T-cell (primary cell): ENCODE measurements around the gene DLX4. TPM values are rescaled to one million over a fixed set of nuclear protein-coding genes. Genes with fewer than 3 reads are reported as not detected.

Experiments
- ATAC-seq, 4 experiments: fragments of 200-7000 bp in 3 of 4; fragments of 150-1000 bp in 1 of 4; cut with Tn5 transposase; replicated peaks in 1 of 4; 1 replicate in 3 of 4; 2 replicates in 1 of 4; pipeline ENCODE4 v1.10.0; 2021; ENCODE audit warnings: moderate library complexity in 3 of 4, mild to moderate bottlenecking in 2 of 4, moderate number of reproducible peaks in 1 of 4
- CTCF ChIA-PET, 2 donors: fragments of 300-600 bp; sonication (Branson Sonifier 250); formaldehyde crosslinking; loops; one replicate each; lab custom pipeline; 2022; ENCODE audit warnings: antibody characterized with exemption in 2 of 2; lab: Charles Lee
- POLR2A ChIA-PET, 2 donors: fragments of 300-600 bp; sonication (Branson Sonifier 250); formaldehyde crosslinking; loops; one replicate each; lab custom pipeline; 2022; ENCODE audit warnings: antibody characterized with exemption in 2 of 2; lab: Charles Lee
- DNase-seq, 35 experiments: peaks; one replicate each; pipeline versions ENCODE4 v3.0.0 to v3.0.0-alpha.2; 2013 to 2023
- H3K27ac ChIP-seq: one replicate; pipeline ENCODE4 v1.5.1; 2013; ENCODE audit warnings: low read length
- H3K27me3 ChIP-seq, 2 experiments: replicated peaks in 1 of 2; 1 replicate in 1 of 2; 2 replicates in 1 of 2; pipeline versions ENCODE4 v1.6.1 to v1.7.0; 2013; ENCODE audit warnings: low read length in 1 of 2, mixed read lengths in 1 of 2; ENCODE audit not compliant: control insufficient read depth in 2 of 2, insufficient read depth in 2 of 2; ENCODE audit errors: extremely low read depth in 1 of 2
- H3K36me3 ChIP-seq, 2 donors: 1 replicate in 1 of 2; 2 replicates in 1 of 2; pipeline versions ENCODE4 v1.6.1 to v1.7.0; 2013; ENCODE audit warnings: low read length in 1 of 2; ENCODE audit not compliant: control insufficient read depth in 2 of 2, insufficient read depth in 1 of 2; ENCODE audit errors: extremely low read depth in 1 of 2
- H3K4me1 ChIP-seq, 2 experiments: 1 replicate in 1 of 2; 2 replicates in 1 of 2; pipeline versions ENCODE4 v1.6.1 to v1.7.0; 2013; ENCODE audit warnings: low read length in 2 of 2, mixed read lengths in 1 of 2; ENCODE audit not compliant: insufficient read depth in 2 of 2, control insufficient read depth in 1 of 2; ENCODE audit errors: extremely low read depth in 1 of 2
- H3K4me3 ChIP-seq, 2 donors: 1 replicate in 1 of 2; 2 replicates in 1 of 2; pipeline versions ENCODE4 v1.5.1 to v1.7.0; 2013; ENCODE audit warnings: mild to moderate bottlenecking in 2 of 2, low read length in 1 of 2, moderate library complexity in 1 of 2; ENCODE audit not compliant: control insufficient read depth in 1 of 2; ENCODE audit errors: extremely low read depth in 1 of 2
- H3K9me3 ChIP-seq: 2 replicates; pipeline ENCODE4 v1.7.0; 2013
- H3K27ac Mint-ChIP-seq, 2 donors: one replicate each; pipeline ENCODE4 v1.8.0; 2020 to 2021; ENCODE audit warnings: mild to moderate bottlenecking in 2 of 2, mixed read lengths in 2 of 2
- H3K27me3 Mint-ChIP-seq, 2 donors: one replicate each; pipeline ENCODE4 v1.8.0; 2021 to 2022; ENCODE audit warnings: mixed read lengths in 2 of 2
- H3K36me3 Mint-ChIP-seq: one replicate; pipeline ENCODE4 v1.8.0; 2021; ENCODE audit warnings: mixed read lengths
- H3K4me1 Mint-ChIP-seq, 3 donors: one replicate each; pipeline ENCODE4 v1.8.0; 2020 to 2022; ENCODE audit warnings: mixed read lengths in 3 of 3, mild to moderate bottlenecking in 1 of 3
- H3K4me3 Mint-ChIP-seq, 3 donors: one replicate each; pipeline ENCODE4 v1.8.0; 2020 to 2022; ENCODE audit warnings: mild to moderate bottlenecking in 3 of 3, mixed read lengths in 3 of 3, moderate library complexity in 3 of 3
- H3K9me3 Mint-ChIP-seq, 3 donors: one replicate each; pipeline ENCODE4 v1.8.0; 2020 to 2022; ENCODE audit warnings: mixed read lengths in 3 of 3
- WGBS: methylation state at CpG from one replicate; pipeline ENCODE4 v1.1.5; 2013; ENCODE audit warnings: missing lambda C conversion rate; ENCODE audit not compliant: insufficient coverage; 5-methylcytosine and 5-hydroxymethylcytosine counted together
- total RNA-seq, 35 experiments: library from RNA in 6 of 35; stranded (reverse) in 6 of 35; fragments of 120-200 nt in 1 of 35; gene quantifications; one replicate each; pipeline versions ENCODE4 v1.2.1 to v1.2.4 and lab custom pipeline; 2013 to 2026

Gene DLX4
- total RNA-seq, 5 donors from 2014 or later (not counting 1 experiment from before 2014, with no cell fraction given) = 0.30 to 1.2 (median 0.79) TPM

GRCh38 chr17:49944273-49944870 lies 24.6 kb upstream of the DLX4 start:
- Histone ChIP-seq H3K27me3 (peaks cover 6 to 70% of the 10 kb centered on the region in 2 experiments), H3K9me3 (no peaks in the 10 kb centered on the region), H3K36me3 (no peaks in the 10 kb centered on the region), H3K4me1 (no peaks in the 10 kb centered on the region), H3K4me3 (no peak overlapping the region), H3K27ac (no peak overlapping the region)
- no peak for ATAC-seq
- Mint-ChIP-seq H3K27me3 (peaks cover 28 to 57% of the 10 kb centered on the region in 2 donors), H3K27ac (no peak overlapping the region), H3K9me3 (no peaks in the 10 kb centered on the region), H3K36me3 (no peaks in the 10 kb centered on the region), H3K4me3 (no peak overlapping the region), H3K4me1 (no peaks in the 10 kb centered on the region)
- CTCF ChIA-PET = no interaction called here
- POLR2A ChIA-PET = no interaction called here
- no peak for DNase-seq
- 34% methylated on average over 22 of the region's 26 CpGs for WGBS

DNA sequence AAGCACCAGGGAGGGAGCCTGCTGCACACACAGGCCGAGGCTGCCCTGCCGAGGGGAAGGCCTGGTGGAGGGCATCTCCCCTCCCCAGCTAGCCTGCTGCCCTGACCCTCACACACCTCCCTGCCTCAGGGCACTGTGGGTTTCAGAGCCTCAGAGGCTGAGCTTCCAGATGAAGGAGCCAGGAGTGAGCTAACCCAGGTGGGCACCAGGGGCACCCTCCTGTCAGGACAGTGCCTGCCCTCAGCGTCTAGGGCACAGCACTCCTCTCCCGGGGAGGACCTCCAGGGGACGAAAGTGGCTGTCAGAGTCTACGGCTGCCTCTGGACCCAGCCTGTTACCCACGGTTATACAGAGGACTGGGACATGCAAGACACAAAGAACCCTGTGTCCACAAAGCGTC lies 22.8 kb upstream of the DLX4 start:
- CTCF ChIA-PET = no interaction called here
- Histone ChIP-seq H3K9me3 (no peaks in the 10 kb centered on the region), H3K27me3 (peaks cover 9 to 74% of the 10 kb centered on the region in 2 experiments), H3K27ac (no peak overlapping the region), H3K4me3 (no peak overlapping the region), H3K36me3 (no peaks in the 10 kb centered on the region), H3K4me1 (no peaks in the 10 kb centered on the region)
- ATAC-seq = no peak
- Mint-ChIP-seq H3K4me1 (no peaks in the 10 kb centered on the region), H3K27ac (no peak overlapping the region), H3K27me3 (peaks cover 36 to 64% of the 10 kb centered on the region in 2 donors), H3K4me3 (no peak overlapping the region), H3K9me3 (no peaks in the 10 kb centered on the region), H3K36me3 (no peaks in the 10 kb centered on the region)
- DNase-seq = no peak
- WGBS = 82% methylated on average over 6 of the region's 8 CpGs
- POLR2A ChIA-PET = no interaction called here

- ChIA-PET CTCF (no interaction called here), POLR2A (no interaction called here)
- Mint-ChIP-seq H3K9me3 (no peaks in the 10 kb centered on the region), H3K4me3 (no peak overlapping the region), H3K27ac (no peak overlapping the region), H3K27me3 (peaks cover 39 to 70% of the 10 kb centered on the region in 2 donors), H3K36me3 (no peaks in the 10 kb centered on the region), H3K4me1 (no peaks in the 10 kb centered on the region)
- DNase-seq (no peak), ATAC-seq (no peak)
- H3K4me3 ChIP-seq = no peak overlapping the region
- peaks cover 9 to 74% of the 10 kb centered on the region in 2 experiments for H3K27me3 ChIP-seq
- 60% methylated on average over 7 of the region's 11 CpGs for WGBS
- no peaks in the 10 kb centered on the region for H3K4me1 ChIP-seq
- H3K27ac ChIP-seq = no peak overlapping the region
- H3K9me3 ChIP-seq = no peaks in the 10 kb centered on the region
- no peaks in the 10 kb centered on the region for H3K36me3 ChIP-seq
Observed at GRCh38 chr17:49946964-49947584, 21.9 kb upstream of the DLX4 start.

DNA sequence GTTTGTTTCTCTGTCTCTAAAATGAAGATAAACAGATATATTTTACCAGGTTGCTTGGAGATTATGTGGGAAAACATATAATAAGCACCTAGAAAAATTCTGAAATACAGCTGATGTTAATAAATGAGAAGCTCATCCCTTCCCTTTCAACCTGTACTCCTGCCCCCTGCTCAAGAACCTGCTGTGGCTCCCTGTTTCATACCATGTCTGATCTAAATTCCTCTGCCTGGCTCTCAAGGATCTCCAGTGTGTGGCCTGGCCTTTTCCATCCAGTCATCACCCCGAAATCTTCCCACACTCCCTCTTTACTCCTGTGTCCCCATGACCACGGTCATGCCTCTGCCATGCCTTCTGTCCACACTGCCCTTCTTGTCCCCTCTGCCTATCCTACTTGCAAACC lies 19.4 kb upstream of the DLX4 start:
- H3K9me3 ChIP-seq = no peaks in the 10 kb centered on the region
- POLR2A ChIA-PET = no interaction called here

DNA sequence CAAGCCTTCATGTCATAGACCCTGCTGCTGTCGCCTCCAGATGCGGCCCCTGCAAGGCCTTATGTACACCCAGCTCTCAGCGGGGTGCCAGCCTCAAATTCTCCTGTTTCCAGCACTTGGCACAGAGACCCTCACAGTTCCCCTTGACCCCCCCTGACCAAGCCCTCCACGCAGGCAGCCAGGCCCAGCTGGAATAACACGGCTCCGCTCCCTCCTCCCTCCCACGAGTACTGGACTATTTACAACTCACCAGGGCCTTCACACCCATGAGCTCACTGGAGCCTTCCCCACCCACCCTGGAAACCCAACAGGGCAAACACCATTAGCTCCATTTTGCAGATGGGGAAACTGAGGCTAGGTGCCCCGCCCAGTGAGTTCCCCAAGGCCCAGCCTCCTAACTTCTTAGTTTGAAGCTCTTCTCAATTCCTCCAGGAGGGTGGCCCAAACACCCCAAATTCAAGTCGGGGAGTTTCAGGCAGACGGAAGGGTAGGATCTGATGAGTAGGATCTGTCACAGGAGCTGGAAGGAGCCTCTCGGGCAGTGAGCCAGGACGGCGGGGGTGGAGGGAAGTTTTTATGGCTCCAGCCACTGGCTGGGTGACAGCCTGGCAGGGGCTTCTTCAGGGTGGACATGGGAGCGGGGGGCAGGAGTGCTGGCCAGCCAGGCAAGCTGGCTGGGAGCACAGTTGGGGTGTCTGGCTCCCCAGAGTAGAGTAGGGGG lies 17.5 kb upstream of the DLX4 start:
- Mint-ChIP-seq H3K4me3 (no peak overlapping the region), H3K27me3 (peaks cover 43 to 62% of the 10 kb centered on the region in 2 donors), H3K4me1 (no peaks in the 10 kb centered on the region), H3K9me3 (no peaks in the 10 kb centered on the region), H3K27ac (no peak overlapping the region), H3K36me3 (no peaks in the 10 kb centered on the region)
- Histone ChIP-seq H3K27ac (no peak overlapping the region), H3K4me3 (no peak overlapping the region), H3K9me3 (no peaks in the 10 kb centered on the region), H3K27me3 (peaks cover 3 to 71% of the 10 kb centered on the region in 2 experiments), H3K36me3 (no peaks in the 10 kb centered on the region), H3K4me1 (no peaks in the 10 kb centered on the region)
- DNase-seq (no peak), ATAC-seq (no peak)
- ChIA-PET CTCF (interaction anchor here (0.7 to 3.1 kb wide), 6 partner anchors 23 to 56 kb away, joined by 3 to 33 read pairs (median 6); partner anchors contain the start of gene DLX3 (in 1 of the 2)), POLR2A (no interaction called here)
- 70% methylated on average over 10 of the region's 14 CpGs for WGBS

More for the DNA sequence above, 19.4 kb upstream of the DLX4 start:
- Mint-ChIP-seq H3K9me3 (no peaks in the 10 kb centered on the region), H3K27me3 (peaks cover 47 to 70% of the 10 kb centered on the region in 2 donors), H3K36me3 (no peaks in the 10 kb centered on the region), H3K4me3 (no peak overlapping the region), H3K4me1 (no peaks in the 10 kb centered on the region), H3K27ac (peak overlapping the region in 1 of 2 donors; percentile 15)
- Histone ChIP-seq H3K27ac (no peak overlapping the region), H3K36me3 (no peaks in the 10 kb centered on the region), H3K4me3 (no peak overlapping the region), H3K27me3 (peaks cover 3 to 82% of the 10 kb centered on the region in 2 experiments), H3K4me1 (no peaks in the 10 kb centered on the region)
- DNase-seq (no peak), ATAC-seq (no peak)
- CTCF ChIA-PET = interaction anchor here in 1 of 2 donors (1.0 kb wide), 1 partner anchor 47 kb away, joined by 5 read pairs; no protein-coding TSS in a partner anchor
- WGBS = 34% methylated on average over 2 of the region's 2 CpGs

- Mint-ChIP-seq H3K27me3 (peaks cover 47 to 64% of the 10 kb centered on the region in 2 donors), H3K9me3 (no peaks in the 10 kb centered on the region), H3K4me1 (no peaks in the 10 kb centered on the region), H3K4me3 (no peak overlapping the region), H3K36me3 (no peaks in the 10 kb centered on the region), H3K27ac (no peak overlapping the region)
- CTCF ChIA-PET = interaction anchor here (0.5 to 3.1 kb wide), 9 partner anchors 13 to 76 kb away, joined by 3 to 33 read pairs (median 5); partner anchors contain the start of gene DLX3 (in 1 of the 2)
- DNase-seq (peak; percentile 58 to 86 (median 77)), ATAC-seq (peak; percentile 88 to 100 (median 92))
- POLR2A ChIA-PET = no interaction called here
- no peaks in the 10 kb centered on the region for H3K9me3 ChIP-seq
- H3K36me3 ChIP-seq = no peaks in the 10 kb centered on the region
- no peak overlapping the region for H3K4me3 ChIP-seq
- no peak overlapping the region for H3K27ac ChIP-seq
- H3K4me1 ChIP-seq = no peaks in the 10 kb centered on the region
- 100% methylated on average over 1 of the region's 7 CpGs for whole genome bisulfite sequencing
- peaks cover 6 to 70% of the 10 kb centered on the region in 2 experiments for H3K27me3 ChIP-seq
Observed at GRCh38 chr17:49952209-49952911, 16.6 kb upstream of the DLX4 start.
